HG03457 (cell line): Measurements from ENCODE around the gene SRGAP3.

Experiments
- ATAC-seq: cut with Tn5 transposase; IDR thresholded peaks from one replicate; pipeline ENCODE4 v1.9.1; 2021; ENCODE audit warnings: moderate number of reproducible peaks; ENCODE audit not compliant: unreplicated experiment

SRGAP3 gene

DNA sequence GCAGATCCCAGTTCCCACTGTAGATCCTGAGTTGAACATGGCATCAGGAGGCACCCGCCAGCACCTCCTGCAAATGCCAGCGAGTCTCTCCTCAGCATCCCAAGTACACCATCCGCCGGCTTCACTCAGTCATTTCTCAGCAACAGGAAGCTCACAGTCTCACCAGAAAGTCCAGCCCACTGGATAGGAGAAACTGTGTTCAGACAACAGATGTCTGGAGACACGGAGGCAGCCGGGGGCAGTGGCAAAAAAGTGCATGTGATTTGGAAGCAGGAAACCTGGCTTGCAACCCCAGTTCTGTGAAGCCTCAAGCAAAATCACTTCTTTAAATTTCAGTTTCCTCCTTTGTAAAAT, 68.7 kb downstream of the SRGAP3 start:
- ATAC-seq = peak; percentile 35

DNA sequence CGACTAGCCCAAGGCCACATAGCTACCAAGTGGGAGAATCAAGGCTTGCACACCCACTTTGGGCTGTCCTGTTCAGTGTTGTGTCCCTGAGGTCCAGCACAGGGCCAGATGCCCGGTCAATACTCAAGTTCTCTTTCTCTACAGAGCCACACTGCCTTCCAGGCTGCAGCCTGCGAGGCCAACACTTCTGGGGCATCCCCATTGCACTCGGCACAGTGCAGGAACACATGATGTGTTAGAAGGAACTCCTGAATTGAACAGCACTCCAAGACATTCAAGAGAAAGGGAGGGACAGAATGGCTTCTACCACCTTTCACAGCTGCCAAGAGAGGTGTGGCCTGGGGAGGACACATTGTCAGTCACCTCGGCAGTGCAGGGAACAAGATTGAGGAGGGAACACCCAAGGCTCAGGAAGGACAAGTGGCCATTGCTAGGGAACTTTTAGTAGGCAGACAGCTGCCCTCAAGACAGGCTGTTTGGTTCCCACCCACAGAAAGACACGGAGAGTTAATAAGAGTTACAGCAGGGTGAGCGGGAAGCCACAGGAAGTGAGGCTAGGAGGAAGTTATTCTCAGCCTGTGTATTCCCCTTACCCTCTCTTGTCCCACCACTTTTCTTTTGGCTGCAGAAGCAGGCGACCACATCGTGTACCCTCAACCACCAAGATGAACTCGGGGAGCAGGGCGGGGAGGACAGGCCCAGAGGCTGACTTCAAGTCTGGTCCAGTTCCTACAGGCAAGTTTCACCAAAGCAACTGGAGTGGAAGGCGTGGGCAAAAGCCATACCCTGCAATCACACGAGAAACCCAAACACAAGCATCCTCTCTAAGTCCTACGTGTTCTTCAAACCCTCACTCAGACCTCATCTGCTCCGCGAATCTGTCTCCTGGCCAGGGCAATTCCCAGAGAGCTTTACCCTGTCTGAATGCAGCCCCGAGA, 69.4 kb downstream of the SRGAP3 start:
- ATAC-seq = peak; percentile 77

DNA sequence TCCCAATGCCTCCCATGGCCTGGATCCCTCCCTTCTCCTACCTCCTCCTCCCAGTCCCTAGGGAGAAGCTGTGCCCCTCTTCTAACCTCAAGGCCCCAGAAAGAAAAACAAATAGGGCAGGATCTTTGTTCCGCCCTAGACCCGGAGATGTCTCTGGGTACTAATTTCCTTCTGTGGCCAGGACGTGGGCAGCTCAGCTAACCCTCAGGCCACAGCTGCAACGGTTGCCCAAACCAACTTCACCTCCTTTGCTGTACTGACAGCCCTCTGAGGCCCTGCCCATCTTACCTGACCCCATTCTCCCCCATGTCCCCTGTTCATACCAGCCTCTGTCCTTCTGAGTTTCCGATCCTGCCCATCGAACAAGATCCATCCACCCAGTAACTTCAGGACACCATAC, 70.7 kb downstream of the SRGAP3 start:
- ATAC-seq = no peak

- ATAC-seq = no peak
These were observed 74.0 kb downstream of the SRGAP3 start for GRCh38 chr3:9175421-9175820.

- no peak for ATAC-seq
These were observed 76.0 kb downstream of the SRGAP3 start for GRCh38 chr3:9173445-9173844.

DNA sequence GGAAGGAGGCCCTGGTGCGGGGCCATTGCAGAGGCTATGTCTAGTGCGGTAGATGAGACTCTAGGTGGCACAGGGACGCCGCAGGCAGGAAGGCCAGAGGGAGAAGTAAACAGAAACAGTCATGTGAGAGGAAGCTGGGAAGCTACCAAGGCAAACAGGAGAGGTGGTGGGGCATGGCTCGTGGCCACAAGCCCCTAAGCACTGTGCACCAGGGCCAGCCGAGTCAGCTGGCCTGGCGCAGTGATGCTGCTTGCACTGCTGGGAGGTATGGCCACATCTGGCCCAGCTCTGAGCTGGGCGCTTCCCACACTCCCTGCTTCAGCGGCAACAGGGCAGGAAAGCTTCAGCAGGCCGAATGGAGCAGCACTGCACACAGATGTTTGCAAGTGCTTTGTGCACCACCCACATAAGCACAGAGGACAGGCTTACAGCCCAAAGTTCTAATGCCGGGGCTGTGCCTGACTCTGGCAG, 76.6 kb downstream of the SRGAP3 start:
- no peak for ATAC-seq

- ATAC-seq = no peak
These were observed 78.6 kb downstream of the SRGAP3 start for GRCh38 chr3:9170851-9171160.

DNA sequence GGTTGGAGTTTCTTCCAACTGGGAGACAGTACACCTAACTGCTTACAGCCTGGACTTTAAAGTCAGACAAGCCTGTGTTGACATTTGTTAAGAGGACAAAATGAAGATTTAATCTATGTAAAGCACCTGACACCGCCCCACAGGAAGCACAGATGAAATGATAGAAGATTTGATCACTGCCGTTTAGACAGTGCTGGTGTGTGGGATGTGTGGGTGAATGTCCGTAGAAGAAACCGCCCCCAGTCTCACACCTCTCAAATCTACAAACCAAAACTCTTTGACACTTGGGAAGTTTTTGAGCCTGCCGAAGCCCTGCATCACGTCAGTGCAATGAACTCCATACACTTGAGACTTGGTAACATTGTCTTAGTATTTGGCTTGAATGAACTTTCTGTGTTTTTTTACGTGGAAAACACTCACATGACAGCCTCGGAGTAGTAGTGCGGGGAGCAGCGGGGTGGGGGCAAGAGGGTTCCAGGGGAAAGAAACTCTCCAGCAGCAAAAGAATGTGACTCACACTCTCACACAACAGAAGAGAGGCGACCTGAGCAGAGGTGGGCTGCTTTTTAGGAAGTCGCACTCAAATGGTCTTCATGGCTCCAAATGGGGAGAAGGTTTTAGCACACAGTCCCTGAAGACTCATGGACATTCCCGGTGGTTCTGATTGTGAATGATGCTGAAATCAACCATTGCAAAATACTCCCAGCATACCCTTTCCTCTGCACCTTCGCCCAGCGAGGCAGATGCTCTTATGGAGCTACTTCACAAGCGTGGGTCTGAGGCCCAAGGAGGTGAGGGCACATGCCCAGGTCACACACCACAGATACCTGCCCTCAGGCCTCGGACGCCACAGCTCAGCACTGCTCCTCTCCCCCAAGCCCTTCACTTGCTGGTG, 79.2 kb downstream of the SRGAP3 start:
- no peak for ATAC-seq

- ATAC-seq = no peak
These were observed 80.1 kb downstream of the SRGAP3 start for GRCh38 chr3:9169326-9169725.

DNA sequence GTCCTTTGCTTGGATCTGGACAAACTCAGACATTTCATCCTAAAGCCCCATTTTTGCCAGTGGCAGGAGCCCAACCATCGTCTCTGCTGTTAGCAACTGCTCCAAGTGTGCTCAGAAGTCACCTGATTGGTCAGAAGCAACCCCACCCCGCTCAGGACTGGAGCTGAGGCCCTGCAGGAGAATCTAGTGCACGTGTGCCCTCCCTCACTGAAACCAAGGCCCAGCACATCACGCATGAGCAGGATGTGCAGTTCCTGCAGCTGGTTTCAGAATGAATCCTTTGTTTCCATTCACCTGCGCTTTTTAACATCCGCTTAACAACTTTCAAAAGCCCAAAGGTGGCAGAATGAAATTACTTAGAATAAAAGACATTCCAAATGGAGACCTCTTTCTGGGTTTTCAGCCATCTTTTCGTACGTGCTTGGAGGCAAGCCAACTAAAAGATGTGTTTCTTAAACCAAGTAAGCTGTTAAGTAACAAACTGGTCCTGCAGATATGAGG, 81.2 kb downstream of the SRGAP3 start:
- peak; percentile 88 for ATAC-seq

- ATAC-seq = no peak
These were observed 82.2 kb downstream of the SRGAP3 start for GRCh38 chr3:9167222-9167621.

DNA sequence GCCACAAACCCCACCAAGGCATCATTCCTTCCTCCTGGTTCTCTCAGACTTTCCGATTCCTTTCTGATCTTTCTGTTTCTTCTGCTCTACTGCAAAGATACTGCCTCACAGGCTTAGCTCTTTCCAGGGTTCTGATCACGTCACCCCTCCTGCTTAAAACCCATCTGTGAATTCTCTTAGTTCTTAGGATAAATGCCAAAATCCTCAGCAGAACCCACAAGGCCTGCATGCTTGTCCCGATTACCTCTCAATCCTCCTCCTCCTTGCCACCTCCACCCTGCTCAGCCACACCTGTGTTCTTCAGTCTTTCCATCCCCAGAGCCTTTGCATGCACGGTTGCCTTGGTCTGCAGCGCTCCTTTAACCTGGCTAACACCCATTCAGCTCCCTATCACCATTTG, 84.0 kb downstream of the SRGAP3 start:
- no peak for ATAC-seq

GRCh38 chr3:9163289-9163688, 86.2 kb downstream of the SRGAP3 start:
- ATAC-seq = no peak

- ATAC-seq = no peak
These were observed 87.6 kb downstream of the SRGAP3 start for GRCh38 chr3:9161811-9162210.

GRCh38 chr3:9161298-9161697, 88.1 kb downstream of the SRGAP3 start:
- ATAC-seq = no peak

DNA sequence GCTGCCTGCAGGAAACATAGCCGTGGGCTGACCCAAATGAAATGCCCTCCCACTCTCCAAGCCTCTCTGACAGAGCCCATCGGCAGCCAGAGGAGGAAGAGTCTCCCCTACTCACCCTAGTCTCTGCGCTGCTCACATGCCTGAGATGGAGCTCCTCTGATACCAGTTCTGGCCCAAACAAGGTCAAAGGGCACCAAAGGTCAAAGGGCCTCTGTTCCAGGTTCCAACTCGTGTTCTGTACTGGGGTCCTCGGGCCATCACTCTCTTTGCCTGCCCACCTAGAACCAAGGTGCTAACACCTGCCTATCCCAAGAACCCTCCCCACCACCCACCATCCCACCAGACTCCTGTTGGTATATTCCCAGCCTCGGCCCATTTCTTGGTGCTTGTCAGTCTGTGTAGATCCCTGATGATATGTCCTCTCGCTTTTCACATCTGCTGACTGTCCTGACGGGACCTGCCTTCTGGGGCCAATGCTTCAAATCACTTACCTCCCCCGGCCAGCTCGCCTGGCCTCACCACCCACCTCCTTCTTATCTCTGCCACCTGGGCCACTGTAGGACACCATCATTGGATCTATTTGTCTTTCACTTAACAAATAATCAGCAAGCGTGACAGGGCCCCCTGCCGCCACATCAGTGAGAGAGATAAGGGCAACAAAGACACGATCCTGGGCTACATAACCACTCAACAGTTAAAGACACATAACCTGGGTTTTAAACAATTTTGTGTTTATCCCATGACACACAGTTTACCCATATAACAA, 90.4 kb downstream of the SRGAP3 start:
- no peak for ATAC-seq

DNA sequence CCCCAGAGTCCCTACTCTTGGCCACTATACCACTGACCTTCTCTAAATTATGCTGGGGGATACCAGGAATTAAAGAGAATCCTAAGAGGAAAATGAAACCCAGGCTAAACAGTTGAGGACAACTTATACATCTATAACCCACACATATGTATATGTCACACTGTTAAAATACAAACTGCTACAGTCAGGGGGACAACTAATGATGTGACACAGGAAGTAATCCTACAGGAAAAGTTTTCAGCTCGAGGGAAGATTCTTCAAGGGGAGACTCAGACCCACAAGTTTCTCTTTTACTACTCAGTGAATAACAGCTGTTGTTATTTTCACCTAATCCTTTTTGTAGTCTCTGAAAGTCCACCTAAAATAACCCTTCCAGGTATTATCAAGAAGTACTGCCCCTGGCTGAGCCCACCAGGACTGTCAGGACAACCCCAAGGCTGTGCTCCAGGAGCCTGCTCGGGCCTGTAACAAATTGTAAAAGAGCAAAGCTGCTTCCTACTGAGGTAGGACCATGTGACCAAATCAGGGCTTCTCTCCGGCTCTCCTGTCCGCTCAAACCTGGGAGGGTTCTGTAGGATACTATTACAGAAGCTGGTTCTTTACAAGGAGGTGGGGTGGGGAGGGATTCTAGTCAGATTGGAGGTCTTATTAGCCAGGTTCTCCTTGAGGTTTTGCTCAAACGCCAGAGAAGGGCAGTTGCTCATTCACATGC, 91.6 kb downstream of the SRGAP3 start:
- no peak for ATAC-seq

DNA sequence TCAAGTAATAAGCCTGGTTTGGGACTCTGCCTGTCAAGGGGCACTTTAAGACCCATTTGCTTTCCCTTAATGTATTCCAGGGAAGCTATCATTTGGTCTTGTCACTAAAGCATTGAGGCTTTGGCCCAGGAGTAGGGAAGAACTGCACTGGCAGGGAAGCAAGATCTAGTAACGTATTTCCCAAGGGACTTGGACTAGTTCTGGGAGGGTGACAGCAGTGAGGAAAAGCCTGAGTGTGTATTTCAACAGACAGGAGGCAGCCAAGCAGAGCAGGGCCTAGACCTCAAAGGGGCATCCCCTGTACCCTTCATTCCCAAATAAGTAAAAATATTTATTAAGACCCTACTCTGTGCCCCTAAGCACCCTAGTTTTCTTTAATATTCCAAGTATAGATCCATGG, 92.8 kb downstream of the SRGAP3 start:
- ATAC-seq = no peak

DNA sequence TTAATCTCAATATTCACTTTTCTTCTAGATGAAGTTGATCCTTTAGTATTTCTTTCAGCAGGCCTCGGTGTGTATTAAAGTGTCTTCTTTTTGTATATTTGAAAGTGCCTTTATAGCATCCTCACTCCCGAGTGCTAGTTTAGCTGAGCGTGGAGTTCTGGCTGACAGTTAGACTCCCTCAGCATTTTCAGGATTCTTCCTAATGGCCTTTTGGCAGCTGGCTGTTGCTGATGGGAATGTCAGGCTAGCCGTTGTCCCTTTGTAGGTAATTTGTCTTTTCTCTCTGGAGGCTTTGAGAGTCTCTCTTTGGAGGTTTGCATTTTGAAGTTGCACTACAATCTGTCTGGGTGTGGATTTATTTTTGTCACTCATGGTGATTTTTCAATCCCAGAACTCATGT, 94.4 kb downstream of the SRGAP3 start:
- no peak for ATAC-seq

- ATAC-seq = no peak
These were observed 95.4 kb downstream of the SRGAP3 start for GRCh38 chr3:9153904-9154619.
